ENCODE data around the gene TIGD3. TPM values are rescaled to one million over a fixed set of nuclear protein-coding genes. Genes with fewer than 3 reads are reported as not detected.
A peak's percentile ranks its signal among the peaks of the same experiment; 100 is the strongest.

The TIGD3 gene
- total RNA-seq, 1 experiment from 2014 or later, result 3.0 TPM

GRCh38 chr11:65366340-65366773 lies 11.8 kb downstream of the TIGD3 start:
- TF ChIP-seq, protein P1, sequence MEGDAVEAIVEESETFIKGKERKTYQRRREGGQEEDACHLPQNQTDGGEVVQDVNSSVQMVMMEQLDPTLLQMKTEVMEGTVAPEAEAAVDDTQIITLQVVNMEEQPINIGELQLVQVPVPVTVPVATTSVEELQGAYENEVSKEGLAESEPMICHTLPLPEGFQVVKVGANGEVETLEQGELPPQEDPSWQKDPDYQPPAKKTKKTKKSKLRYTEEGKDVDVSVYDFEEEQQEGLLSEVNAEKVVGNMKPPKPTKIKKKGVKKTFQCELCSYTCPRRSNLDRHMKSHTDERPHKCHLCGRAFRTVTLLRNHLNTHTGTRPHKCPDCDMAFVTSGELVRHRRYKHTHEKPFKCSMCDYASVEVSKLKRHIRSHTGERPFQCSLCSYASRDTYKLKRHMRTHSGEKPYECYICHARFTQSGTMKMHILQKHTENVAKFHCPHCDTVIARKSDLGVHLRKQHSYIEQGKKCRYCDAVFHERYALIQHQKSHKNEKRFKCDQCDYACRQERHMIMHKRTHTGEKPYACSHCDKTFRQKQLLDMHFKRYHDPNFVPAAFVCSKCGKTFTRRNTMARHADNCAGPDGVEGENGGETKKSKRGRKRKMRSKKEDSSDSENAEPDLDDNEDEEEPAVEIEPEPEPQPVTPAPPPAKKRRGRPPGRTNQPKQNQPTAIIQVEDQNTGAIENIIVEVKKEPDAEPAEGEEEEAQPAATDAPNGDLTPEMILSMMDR (IDR thresholded peaks at IDR 0.05; ENCODE audit: insufficient read depth in 1 of 2, low read depth in 1 of 2, low read length in 1 of 2, severe bottlenecking in 1 of 2, unreplicated experiment in 1 of 2), result peak; percentile 66 to 85
- Histone ChIP-seq H3K27me3 (replicated peaks; ENCODE audit: control insufficient read depth, insufficient read depth, low read length) (no peaks in the 10 kb centered on the region), H3K4me1 (peaks cover 31% of the 10 kb centered on the region), H3K36me3 (ENCODE audit: control insufficient read depth, insufficient read depth, low read length) (no peaks in the 10 kb centered on the region), H3K4me3 (ENCODE audit: low read depth, low read length) (no peak overlapping the region), H3K9me3 (no peaks in the 10 kb centered on the region)
- BruUV-seq (replicated peaks), result no TSS peak
- intact Hi-C loops (cut with micrococcal nuclease; ENCODE audit: unreplicated experiment), result loop anchor here (1.0 kb wide), 5 partner anchors 8 to 144 kb away; no protein-coding TSS in a partner anchor
- peaks cover 27% of the 10 kb centered on the region for H3K4me1 Mint-ChIP-seq (ENCODE audit: low read depth, unreplicated experiment)
- H3K9me3 Mint-ChIP-seq (ENCODE audit: unreplicated experiment), result no peaks in the 10 kb centered on the region
- peaks cover 10% of the 10 kb centered on the region for H3K36me3 Mint-ChIP-seq (ENCODE audit: insufficient read depth, unreplicated experiment)
- H3K4me3 Mint-ChIP-seq (ENCODE audit: unreplicated experiment), result no peak overlapping the region
- ChIA-PET CTCF (interaction anchor here (1.2 kb wide), 1 partner anchor 12 kb away, joined by 3 read pairs; no protein-coding TSS in a partner anchor), POLR2A (no interaction called here)
- H3K27ac Mint-ChIP-seq (ENCODE audit: unreplicated experiment), result no peak overlapping the region
- H3K27me3 Mint-ChIP-seq (ENCODE audit: insufficient read depth, unreplicated experiment), result no peaks in the 10 kb centered on the region
- peak; percentile 78 for DNase-seq

DNA sequence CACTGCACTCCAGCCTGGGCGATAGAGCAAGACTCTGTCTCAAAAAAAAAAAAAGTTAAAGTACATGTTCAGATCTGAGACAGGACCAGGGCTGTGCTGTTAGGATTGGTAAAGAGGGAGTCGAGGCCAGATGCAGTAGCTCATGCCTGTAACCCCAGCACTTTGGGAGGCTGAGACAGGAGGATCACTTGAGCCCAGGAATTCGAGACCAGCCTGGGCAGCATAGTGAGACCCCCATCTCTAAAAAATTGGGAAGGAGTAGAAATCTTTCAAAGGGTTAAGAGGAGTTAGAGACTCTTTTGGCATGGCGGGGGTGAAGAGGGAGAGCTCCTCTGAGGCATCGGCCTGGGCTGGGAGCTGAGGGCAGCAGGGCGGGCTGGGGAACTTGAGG lies 16.1 kb downstream of the TIGD3 start:
- no peaks in the 10 kb centered on the region for H3K27me3 Mint-ChIP-seq (ENCODE audit: insufficient read depth, unreplicated experiment)
- BruUV-seq (replicated peaks), result TSS peak; percentile 99
- CTCF ChIA-PET, result interaction anchor here (0.6 to 1.6 kb wide), 13 partner anchors 10 to 1819 kb away, joined by 3 to 23 read pairs (median 4); partner anchors contain the start of gene DPF2

GRCh38 chr11:65373839-65374580 lies 19.5 kb downstream of the TIGD3 start:
- no peaks in the 10 kb centered on the region for H3K27me3 Mint-ChIP-seq (ENCODE audit: insufficient read depth, unreplicated experiment)
- Histone ChIP-seq H3K36me3 (ENCODE audit: control insufficient read depth, insufficient read depth, low read length) (no peaks in the 10 kb centered on the region), H3K4me1 (peaks cover 38% of the 10 kb centered on the region), H3K4me3 (ENCODE audit: low read depth, low read length) (no peak overlapping the region), H3K9me3 (no peaks in the 10 kb centered on the region), H3K27me3 (replicated peaks; ENCODE audit: control insufficient read depth, insufficient read depth, low read length) (no peaks in the 10 kb centered on the region)
- H3K9me3 Mint-ChIP-seq (ENCODE audit: unreplicated experiment), result no peaks in the 10 kb centered on the region
- BruUV-seq (replicated peaks), result no TSS peak
- H3K36me3 Mint-ChIP-seq (ENCODE audit: insufficient read depth, unreplicated experiment), result peaks cover 4% of the 10 kb centered on the region
- no peak overlapping the region for H3K27ac Mint-ChIP-seq (ENCODE audit: unreplicated experiment)
- TF ChIP-seq, protein P1 (IDR thresholded peaks at IDR 0.05; ENCODE audit: insufficient read depth in 1 of 2, low read depth in 1 of 2, low read length in 1 of 2, severe bottlenecking in 1 of 2, unreplicated experiment in 1 of 2), result no peak
- H3K4me1 Mint-ChIP-seq (ENCODE audit: low read depth, unreplicated experiment), result peaks cover 27% of the 10 kb centered on the region
- no peak overlapping the region for H3K4me3 Mint-ChIP-seq (ENCODE audit: unreplicated experiment)
- ChIA-PET CTCF (interaction anchor here (1.1 kb wide), 1 partner anchor 97 kb away, joined by 4 read pairs; no protein-coding TSS in a partner anchor), POLR2A (no interaction called here)
- no peak for DNase-seq
- intact Hi-C loops (cut with micrococcal nuclease; ENCODE audit: unreplicated experiment), result no loop called here

More for the DNA sequence above, 16.1 kb downstream of the TIGD3 start:
- TF ChIP-seq, protein P1 (IDR thresholded peaks at IDR 0.05; ENCODE audit: insufficient read depth in 1 of 2, low read depth in 1 of 2, low read length in 1 of 2, severe bottlenecking in 1 of 2, unreplicated experiment in 1 of 2), result no peak
- H3K9me3 ChIP-seq, result no peaks in the 10 kb centered on the region
- Mint-ChIP-seq H3K4me1 (ENCODE audit: low read depth, unreplicated experiment) (peaks cover 34% of the 10 kb centered on the region), H3K9me3 (ENCODE audit: unreplicated experiment) (no peaks in the 10 kb centered on the region), H3K4me3 (ENCODE audit: unreplicated experiment) (peak overlapping the region; percentile 27), H3K27ac (ENCODE audit: unreplicated experiment) (peak overlapping the region; percentile 94), H3K36me3 (ENCODE audit: insufficient read depth, unreplicated experiment) (peaks cover 4% of the 10 kb centered on the region)
- H3K4me3 ChIP-seq (ENCODE audit: low read depth, low read length), result no peak overlapping the region
- no peak for DNase-seq
- POLR2A ChIA-PET, result interaction anchor here (0.8 to 1.6 kb wide), 19 partner anchors 12 to 259 kb away, joined by 3 to 14 read pairs (median 4); partner anchors contain the start of genes DPF2, FRMD8, NEAT1 and SLC25A45
- H3K4me1 ChIP-seq, result peaks cover 43% of the 10 kb centered on the region
- H3K27me3 ChIP-seq (replicated peaks; ENCODE audit: control insufficient read depth, insufficient read depth, low read length), result no peaks in the 10 kb centered on the region
- intact Hi-C loops (cut with micrococcal nuclease; ENCODE audit: unreplicated experiment), result loop anchor here (1.0 to 2.0 kb wide), 3 partner anchors 12 to 137 kb away; partner anchors contain the start of gene SLC25A45
- H3K36me3 ChIP-seq (ENCODE audit: control insufficient read depth, insufficient read depth, low read length), result no peaks in the 10 kb centered on the region
